Panc1 (cell line): Measurements from ENCODE around the gene ELL2.

Experiments
- CTCF ChIP-seq: fragments of 450-650 bp; IDR thresholded peaks from 2 replicates; pipeline ENCODE4 v1.5.1; 2017; ENCODE audit warnings: mild to moderate bottlenecking
- POLR2AphosphoS5 ChIP-seq: IDR thresholded peaks from 2 replicates; pipeline ENCODE4 v1.6.1; 2012; ENCODE audit warnings: mild to moderate bottlenecking, low read depth, low read length, moderate library complexity
- REST ChIP-seq, 2 experiments: IDR thresholded peaks; 2 replicates each; pipeline ENCODE4 v1.6.1; 2011 to 2012; ENCODE audit warnings: low read depth in 2 of 2, control low read depth in 1 of 2, low read length in 1 of 2, mild to moderate bottlenecking in 1 of 2, moderate library complexity in 1 of 2; ENCODE audit not compliant: insufficient read depth in 1 of 2
- SIN3A ChIP-seq: IDR thresholded peaks from 2 replicates; pipeline ENCODE4 v1.6.1; 2012; ENCODE audit warnings: low read depth, mild to moderate bottlenecking, low read length, moderate library complexity, borderline replicate concordance; ENCODE audit not compliant: insufficient read depth
- TCF7L2 ChIP-seq: IDR thresholded peaks from 2 replicates; pipeline ENCODE4 v1.6.1; 2011; ENCODE audit warnings: mild to moderate bottlenecking, low read depth, low read length, inconsistent platforms

- no peak for TF ChIP-seq REST (IDR thresholded peaks at IDR 0.05; ENCODE audit: insufficient read depth in 1 of 2, low read depth in 2 of 2, low read length in 1 of 2)
- TF ChIP-seq CTCF, result no peak
- no peak for TF ChIP-seq SIN3A
- no peak for TF ChIP-seq TCF7L2
- no peak for TF ChIP-seq POLR2AphosphoS5
Observed at GRCh38 chr5:95845391-95845790, 116.3 kb downstream of the ELL2 start.
